ENCODE measurements around the gene PAQR4. TPM values are rescaled to one million over a fixed set of nuclear protein-coding genes. Genes with fewer than 3 reads are reported as not detected.
A peak's percentile ranks its signal among the peaks of the same experiment; 100 is the strongest.

PAQR4 gene
- total RNA-seq, 1 donor from 2014 or later, result 9.5 TPM

DNA sequence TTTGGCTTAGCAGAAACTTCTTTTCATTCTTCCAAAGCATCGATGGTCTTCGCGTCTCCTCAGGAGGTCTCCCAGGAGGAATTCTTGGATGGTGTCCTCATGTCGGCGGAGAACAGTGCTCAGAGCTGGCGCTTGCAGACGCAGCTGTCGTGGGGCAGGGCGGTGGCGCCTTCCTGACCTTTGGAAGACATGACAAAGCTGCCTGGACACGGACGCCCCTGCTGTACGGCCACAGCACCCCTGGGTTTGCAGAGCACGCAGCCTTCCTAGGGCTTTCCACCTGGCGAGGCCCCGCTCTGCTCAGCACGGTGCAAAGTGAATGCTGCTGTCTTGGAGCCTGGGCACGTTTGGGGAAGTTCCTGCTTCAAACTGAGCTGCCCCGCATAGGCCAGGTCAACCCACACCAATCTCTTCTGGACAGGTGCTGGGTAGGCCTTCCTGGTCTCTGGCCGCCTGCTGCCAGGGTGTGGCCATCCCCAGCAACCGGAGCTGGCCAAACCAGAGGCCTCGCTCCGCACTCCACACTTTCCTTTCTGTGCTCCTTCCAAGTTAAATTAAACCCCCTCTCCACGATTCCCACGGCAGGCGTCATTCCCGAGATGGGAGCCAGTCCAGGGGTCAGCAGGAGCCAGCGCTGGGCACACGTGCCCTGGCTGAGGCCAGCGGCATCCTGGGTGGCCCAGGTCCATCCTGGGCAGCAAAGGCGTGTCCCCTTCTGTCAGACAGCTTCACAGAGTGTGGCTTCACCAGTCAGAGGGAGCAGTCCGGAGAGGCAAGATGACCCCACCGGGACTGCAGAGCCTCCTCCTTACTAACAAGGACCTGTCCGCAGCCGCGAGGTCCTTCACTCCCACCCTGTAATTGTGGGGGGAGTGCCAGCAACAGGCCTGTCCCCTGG lies 20.1 kb upstream of the PAQR4 start:
- TF ChIP-seq, protein P1, sequence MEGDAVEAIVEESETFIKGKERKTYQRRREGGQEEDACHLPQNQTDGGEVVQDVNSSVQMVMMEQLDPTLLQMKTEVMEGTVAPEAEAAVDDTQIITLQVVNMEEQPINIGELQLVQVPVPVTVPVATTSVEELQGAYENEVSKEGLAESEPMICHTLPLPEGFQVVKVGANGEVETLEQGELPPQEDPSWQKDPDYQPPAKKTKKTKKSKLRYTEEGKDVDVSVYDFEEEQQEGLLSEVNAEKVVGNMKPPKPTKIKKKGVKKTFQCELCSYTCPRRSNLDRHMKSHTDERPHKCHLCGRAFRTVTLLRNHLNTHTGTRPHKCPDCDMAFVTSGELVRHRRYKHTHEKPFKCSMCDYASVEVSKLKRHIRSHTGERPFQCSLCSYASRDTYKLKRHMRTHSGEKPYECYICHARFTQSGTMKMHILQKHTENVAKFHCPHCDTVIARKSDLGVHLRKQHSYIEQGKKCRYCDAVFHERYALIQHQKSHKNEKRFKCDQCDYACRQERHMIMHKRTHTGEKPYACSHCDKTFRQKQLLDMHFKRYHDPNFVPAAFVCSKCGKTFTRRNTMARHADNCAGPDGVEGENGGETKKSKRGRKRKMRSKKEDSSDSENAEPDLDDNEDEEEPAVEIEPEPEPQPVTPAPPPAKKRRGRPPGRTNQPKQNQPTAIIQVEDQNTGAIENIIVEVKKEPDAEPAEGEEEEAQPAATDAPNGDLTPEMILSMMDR (IDR thresholded peaks at IDR 0.05), result no peak
- no peak overlapping the region for H3K4me3 Mint-ChIP-seq (ENCODE audit: unreplicated experiment)
- no peaks in the 10 kb centered on the region for H3K4me1 Mint-ChIP-seq (ENCODE audit: low read depth)
- H3K36me3 Mint-ChIP-seq (ENCODE audit: low read depth), result peaks cover 15% of the 10 kb centered on the region
- no peaks in the 10 kb centered on the region for H3K27me3 Mint-ChIP-seq (ENCODE audit: low read depth)
- no peaks in the 10 kb centered on the region for H3K9me3 Mint-ChIP-seq (ENCODE audit: low read depth)
- peak; percentile 86 for DNase-seq (ENCODE audit: low spot score)
- no peak overlapping the region for H3K27ac Mint-ChIP-seq (ENCODE audit: unreplicated experiment)

DNA sequence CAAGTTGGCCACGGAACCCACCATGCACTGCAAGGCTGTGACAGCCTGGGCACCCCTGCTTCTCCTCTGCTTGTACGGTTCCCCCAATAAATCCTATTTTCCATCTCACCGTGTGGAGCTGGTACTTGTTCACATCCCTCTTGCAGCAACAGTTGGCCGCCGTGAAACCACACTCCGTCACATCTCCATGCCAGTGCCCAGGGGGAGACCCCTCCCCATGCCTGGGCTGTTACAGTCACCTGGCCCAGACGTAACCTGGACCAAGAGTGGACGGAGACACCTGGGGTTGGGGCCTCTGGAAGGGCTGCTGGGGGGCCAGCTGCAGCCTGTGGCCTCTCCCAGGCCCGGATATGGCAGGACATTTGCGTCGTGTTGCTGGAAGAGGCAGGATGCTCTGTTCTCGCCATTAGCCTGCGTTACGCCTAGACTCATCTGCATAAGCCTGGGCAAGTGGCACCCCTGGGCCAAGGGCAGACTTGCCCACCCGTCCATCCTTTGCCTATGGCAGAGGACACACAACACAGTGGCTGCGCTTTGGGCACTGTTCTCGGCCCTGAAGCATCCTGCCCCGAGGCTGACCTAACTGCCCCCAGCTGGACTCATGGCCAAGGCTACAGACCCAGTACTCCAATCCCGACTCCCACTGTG lies 19.3 kb upstream of the PAQR4 start:
- peak; percentile 83 for DNase-seq (ENCODE audit: low spot score)
- Mint-ChIP-seq H3K4me1 (ENCODE audit: low read depth) (no peaks in the 10 kb centered on the region), H3K27me3 (ENCODE audit: low read depth) (no peaks in the 10 kb centered on the region), H3K9me3 (ENCODE audit: low read depth) (no peaks in the 10 kb centered on the region), H3K36me3 (ENCODE audit: low read depth) (peaks cover 15% of the 10 kb centered on the region), H3K27ac (ENCODE audit: unreplicated experiment) (no peak overlapping the region), H3K4me3 (ENCODE audit: unreplicated experiment) (no peak overlapping the region)
- TF ChIP-seq, protein P1 (IDR thresholded peaks at IDR 0.05), result no peak

DNA sequence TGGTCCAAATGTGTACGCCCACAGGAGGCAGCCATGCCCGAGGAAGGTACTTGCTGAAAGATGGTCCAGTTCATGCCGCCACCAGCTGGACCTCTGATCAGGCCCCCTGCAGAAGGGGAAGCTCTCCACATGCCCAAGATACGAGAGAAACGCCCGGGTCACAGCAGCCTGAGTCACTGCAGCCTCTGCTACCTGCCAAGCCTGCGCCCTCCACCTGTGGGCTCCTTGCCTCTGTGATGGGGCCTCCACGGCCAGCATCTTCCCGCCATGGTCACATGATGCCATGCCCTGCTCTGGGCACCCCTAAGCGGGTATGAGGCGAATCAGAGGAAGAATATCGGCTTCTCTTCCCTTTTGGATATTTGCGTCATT lies 18.8 kb upstream of the PAQR4 start:
- Mint-ChIP-seq H3K9me3 (ENCODE audit: low read depth) (no peaks in the 10 kb centered on the region), H3K27me3 (ENCODE audit: low read depth) (no peaks in the 10 kb centered on the region), H3K27ac (ENCODE audit: unreplicated experiment) (no peak overlapping the region), H3K36me3 (ENCODE audit: low read depth) (peaks cover 15% of the 10 kb centered on the region), H3K4me3 (ENCODE audit: unreplicated experiment) (no peak overlapping the region), H3K4me1 (ENCODE audit: low read depth) (no peaks in the 10 kb centered on the region)
- no peak for DNase-seq (ENCODE audit: low spot score)
- TF ChIP-seq, protein P1 (IDR thresholded peaks at IDR 0.05), result no peak

DNA sequence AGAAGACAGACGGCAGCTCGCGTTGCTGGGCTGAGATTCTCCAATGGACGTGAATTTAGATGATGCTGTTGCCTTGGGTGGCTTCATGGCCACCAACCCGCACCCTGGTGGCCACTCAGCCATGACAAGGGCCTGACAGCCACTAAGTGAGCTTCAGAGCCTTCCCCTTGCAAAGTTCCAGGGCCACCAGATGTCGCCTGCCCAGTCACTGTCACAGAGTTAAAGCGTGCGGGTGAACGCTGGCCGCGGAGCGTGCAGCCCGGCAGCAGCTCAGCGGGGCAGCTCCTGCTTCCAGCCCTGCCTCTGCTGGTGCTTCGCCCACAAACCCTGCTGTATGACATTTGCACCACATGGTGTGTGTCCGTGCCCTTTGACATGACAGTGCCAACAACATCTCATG lies 18.4 kb upstream of the PAQR4 start:
- no peaks in the 10 kb centered on the region for H3K9me3 Mint-ChIP-seq (ENCODE audit: low read depth)
- H3K4me1 Mint-ChIP-seq (ENCODE audit: low read depth), result no peaks in the 10 kb centered on the region
- TF ChIP-seq, protein P1 (IDR thresholded peaks at IDR 0.05), result no peak
- peaks cover 15% of the 10 kb centered on the region for H3K36me3 Mint-ChIP-seq (ENCODE audit: low read depth)
- no peak for DNase-seq (ENCODE audit: low spot score)
- no peak overlapping the region for H3K4me3 Mint-ChIP-seq (ENCODE audit: unreplicated experiment)
- H3K27ac Mint-ChIP-seq (ENCODE audit: unreplicated experiment), result no peak overlapping the region
- H3K27me3 Mint-ChIP-seq (ENCODE audit: low read depth), result no peaks in the 10 kb centered on the region

DNA sequence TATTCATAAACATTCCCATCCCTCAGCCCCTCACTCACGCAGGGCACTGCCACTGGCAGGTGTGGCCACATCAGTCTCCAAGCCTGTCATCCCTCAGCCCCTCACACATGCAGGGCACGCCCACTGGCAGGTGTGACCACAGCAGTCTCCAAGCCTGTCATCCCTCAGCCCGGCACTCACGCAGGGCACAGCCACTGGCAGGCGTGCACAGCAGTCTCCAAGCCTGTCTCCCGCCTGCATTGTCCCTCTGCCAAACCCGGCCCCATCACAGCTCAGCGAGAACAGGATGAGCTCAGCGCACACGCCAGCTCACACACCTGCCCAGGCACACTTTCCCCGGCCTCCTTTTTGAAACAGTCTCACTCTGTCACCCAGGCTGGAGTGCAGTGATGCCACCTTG lies 16.5 kb upstream of the PAQR4 start:
- no peak overlapping the region for H3K27ac Mint-ChIP-seq (ENCODE audit: unreplicated experiment)
- peaks cover 2% of the 10 kb centered on the region for H3K27me3 Mint-ChIP-seq (ENCODE audit: low read depth)
- H3K36me3 Mint-ChIP-seq (ENCODE audit: low read depth), result peaks cover 7% of the 10 kb centered on the region
- TF ChIP-seq, protein P1 (IDR thresholded peaks at IDR 0.05), result no peak
- H3K4me3 Mint-ChIP-seq (ENCODE audit: unreplicated experiment), result no peak overlapping the region
- peak; percentile 88 for DNase-seq (ENCODE audit: low spot score)
- H3K4me1 Mint-ChIP-seq (ENCODE audit: low read depth), result no peaks in the 10 kb centered on the region
- H3K9me3 Mint-ChIP-seq (ENCODE audit: low read depth), result no peaks in the 10 kb centered on the region

Measured in chondrocyte (in vitro differentiated cells).